ENCODE measurements around the gene FAM219A.

DNA sequence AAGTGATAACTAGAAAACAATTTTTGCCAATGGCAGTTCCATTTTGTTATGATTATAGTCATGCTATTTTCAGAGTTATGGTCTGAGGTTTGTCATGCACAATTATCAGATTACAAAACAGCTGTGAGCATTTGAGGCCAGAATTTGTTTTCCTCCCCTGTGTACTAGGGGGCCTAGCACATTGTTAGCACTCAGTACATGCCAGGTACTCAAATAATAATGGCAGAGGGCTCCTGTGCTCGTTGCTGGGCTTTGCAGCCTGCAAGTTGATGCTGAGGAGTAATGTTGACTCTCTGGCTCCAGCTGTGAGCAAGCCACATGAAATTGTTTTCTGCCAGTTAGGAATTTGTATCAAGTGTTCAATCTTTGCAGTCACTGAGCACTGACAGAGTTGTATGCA lies 7.1 kb upstream of the FAM219A start:
- TF ChIP-seq GATA2 (IDR thresholded peaks at IDR 0.05; ENCODE audit: low read depth, low read length) (no peak), GATA3 (IDR thresholded peaks at IDR 0.05; ENCODE audit: low read depth, low read length) (no peak)

All from SH-SY5Y (cell line).